OCI-LY1 (cell line): ENCODE results near the gene PLCXD3.

Source experiments
- H2AFZ ChIP-seq: fragments of 200-600 bp; sonication (generic), shearing (Covaris generic); 2 replicates; pipeline ENCODE4 v1.6.0; 2014; ENCODE audit warnings: antibody characterized with exemption, mild to moderate bottlenecking, low read length
- H3F3A ChIP-seq: fragments of 200-600 bp; sonication (generic), shearing (Covaris generic); 2 replicates; pipeline ENCODE4 v1.6.0; 2014; ENCODE audit warnings: mild to moderate bottlenecking, antibody characterized with exemption, low read length, moderate library complexity; ENCODE audit not compliant: insufficient read depth
- H3K27ac ChIP-seq: fragments of 200-600 bp; sonication (generic); 2 replicates; pipeline ENCODE4 v1.5.1; 2014; ENCODE audit warnings: low read length, mixed run types, mild to moderate bottlenecking, low read depth; ENCODE audit not compliant: poor library complexity, severe bottlenecking
- H3K27me3 ChIP-seq: fragments of 200-600 bp; sonication (generic); 2 replicates; pipeline ENCODE4 v1.6.0; 2014; ENCODE audit warnings: antibody characterized with exemption, mild to moderate bottlenecking, low read length, moderate library complexity; ENCODE audit not compliant: insufficient read depth
- H3K36me3 ChIP-seq: fragments of 200-600 bp; sonication (generic); 2 replicates; pipeline ENCODE4 v1.6.1; 2014; ENCODE audit warnings: mild to moderate bottlenecking, antibody characterized with exemption, low read length, moderate library complexity, mixed read lengths; ENCODE audit not compliant: insufficient read depth
- H3K4me1 ChIP-seq: fragments of 200-600 bp; sonication (generic); 2 replicates; pipeline ENCODE4 v1.5.1; 2014; ENCODE audit warnings: mild to moderate bottlenecking, low read length, moderate library complexity; ENCODE audit not compliant: insufficient read depth, severe bottlenecking
- H3K4me2 ChIP-seq: fragments of 200-600 bp; sonication (generic), shearing (Covaris generic); 2 replicates; pipeline ENCODE4 v1.6.1; 2014; ENCODE audit warnings: low read length
- H3K4me3 ChIP-seq: fragments of 200-600 bp; sonication (generic); 2 replicates; pipeline ENCODE4 v1.5.1; 2014; ENCODE audit warnings: low read length, low read depth, mild to moderate bottlenecking, mixed read lengths; ENCODE audit not compliant: poor library complexity, severe bottlenecking
- H3K79me2 ChIP-seq: fragments of 200-600 bp; shearing (Covaris generic); 2 replicates; pipeline ENCODE4 v1.6.1; 2016; ENCODE audit warnings: mixed run types, low read length, mixed read lengths; ENCODE audit not compliant: insufficient read depth
- H3K9ac ChIP-seq: fragments of 200-600 bp; sonication (generic), shearing (Covaris generic); 2 replicates; pipeline ENCODE4 v1.6.1; 2014; ENCODE audit warnings: mild to moderate bottlenecking, low read length, mixed read lengths
- H3K9me2 ChIP-seq: fragments of 200-600 bp; sonication (generic), shearing (Covaris generic); 2 replicates; pipeline ENCODE4 v1.6.1; 2014; ENCODE audit warnings: low read depth, mild to moderate bottlenecking, low read length, mixed read lengths
- H3K9me3 ChIP-seq: fragments of 200-600 bp; shearing (Covaris generic); 2 replicates; pipeline ENCODE4 v1.6.1; 2014; ENCODE audit warnings: low read length, mixed read lengths
- H4K20me1 ChIP-seq: fragments of 200-600 bp; sonication (generic), shearing (Covaris generic); 2 replicates; pipeline ENCODE4 v1.6.0; 2016; ENCODE audit warnings: mild to moderate bottlenecking, low read length; ENCODE audit not compliant: insufficient read depth
- CTCF ChIP-seq: fragments of 200-600 bp; sonication (generic), shearing (Covaris generic); IDR thresholded peaks from 2 replicates; pipeline ENCODE4 v1.5.1; 2017; ENCODE audit warnings: mild to moderate bottlenecking, antibody characterized with exemption, low read length, moderate library complexity, mixed read lengths
- EZH2 ChIP-seq: fragments of 200-600 bp; sonication (generic), shearing (Covaris generic); IDR thresholded peaks from 2 replicates; pipeline ENCODE4 v1.8.0; 2017; ENCODE audit warnings: borderline replicate concordance, mixed run types, mild to moderate bottlenecking, antibody characterized with exemption, low read length, moderate library complexity, mixed read lengths

Gene PLCXD3

GRCh38 chr5:41418220-41419031 is 92.0 kb downstream of the PLCXD3 start:
- H3K27me3 ChIP-seq = no peaks in the 10 kb centered on the region
- H3K9me3 ChIP-seq = no peaks in the 10 kb centered on the region
- H3K4me2 ChIP-seq = no peak overlapping the region
- H3K4me1 ChIP-seq = no peaks in the 10 kb centered on the region
- H3K4me3 ChIP-seq = no peak overlapping the region
- H4K20me1 ChIP-seq = no peaks in the 10 kb centered on the region
- H2AFZ ChIP-seq = no peak overlapping the region
- no peaks in the 10 kb centered on the region for H3K9me2 ChIP-seq
- H3K9ac ChIP-seq = no peak overlapping the region
- no peaks in the 10 kb centered on the region for H3K79me2 ChIP-seq
- H3K27ac ChIP-seq = no peak overlapping the region
- no peaks in the 10 kb centered on the region for H3K36me3 ChIP-seq
- H3F3A ChIP-seq = no peaks in the 10 kb centered on the region
- TF ChIP-seq EZH2 = no peak
- no peak for TF ChIP-seq CTCF

- H3K27me3 ChIP-seq = no peaks in the 10 kb centered on the region
- H4K20me1 ChIP-seq = no peaks in the 10 kb centered on the region
- no peak overlapping the region for H3K9ac ChIP-seq
- H3K9me2 ChIP-seq = no peaks in the 10 kb centered on the region
- H3K4me3 ChIP-seq = no peak overlapping the region
- H3K4me1 ChIP-seq = no peaks in the 10 kb centered on the region
- no peak overlapping the region for H2AFZ ChIP-seq
- no peaks in the 10 kb centered on the region for H3K36me3 ChIP-seq
- no peak overlapping the region for H3K27ac ChIP-seq
- no peak overlapping the region for H3K4me2 ChIP-seq
- TF ChIP-seq CTCF (no peak), EZH2 (no peak)
- no peaks in the 10 kb centered on the region for H3F3A ChIP-seq
- H3K79me2 ChIP-seq = no peaks in the 10 kb centered on the region
- H3K9me3 ChIP-seq = no peaks in the 10 kb centered on the region
These were observed 94.1 kb downstream of the PLCXD3 start for GRCh38 chr5:41416336-41416735.

GRCh38 chr5:41415242-41415641 is 95.2 kb downstream of the PLCXD3 start:
- H3K27me3 ChIP-seq = no peaks in the 10 kb centered on the region
- no peaks in the 10 kb centered on the region for H3F3A ChIP-seq
- H3K9me3 ChIP-seq = no peaks in the 10 kb centered on the region
- H3K4me2 ChIP-seq = no peak overlapping the region
- H2AFZ ChIP-seq = no peak overlapping the region
- H3K36me3 ChIP-seq = no peaks in the 10 kb centered on the region
- H3K9me2 ChIP-seq = no peaks in the 10 kb centered on the region
- H3K4me3 ChIP-seq = no peak overlapping the region
- TF ChIP-seq CTCF (no peak), EZH2 (no peak)
- H3K4me1 ChIP-seq = no peaks in the 10 kb centered on the region
- H3K79me2 ChIP-seq = no peaks in the 10 kb centered on the region
- H3K9ac ChIP-seq = no peak overlapping the region
- no peak overlapping the region for H3K27ac ChIP-seq
- H4K20me1 ChIP-seq = no peaks in the 10 kb centered on the region
